ENCODE data around the gene SLC8B1.

- TF ChIP-seq GATA2 (IDR thresholded peaks at IDR 0.05; ENCODE audit: low read depth, low read length): no peak
- no peak for TF ChIP-seq GATA3 (IDR thresholded peaks at IDR 0.05; ENCODE audit: low read depth, low read length)
Measured at GRCh38 chr12:113271853-113272561, 62.9 kb downstream of the SLC8B1 start.
